Frontal cortex (tissue), 4 donors: ENCODE results near the gene APOA1. TPM values are rescaled to one million over a fixed set of nuclear protein-coding genes. Genes with fewer than 3 reads are reported as not detected.
"Not testable (repeated sequence)": the region's sequence is repeated elsewhere in the genome, so short reads cannot be mapped to it uniquely, and the experiment has no call there.

Experiments used
- DNase-seq, 2 donors: peaks; one replicate each; pipeline ENCODE4 v3.0.0; 2012; ENCODE audit warnings: low spot score in 2 of 2
- FAIRE-seq: peaks from 2 replicates; lab custom pipeline; 2012; peaks lifted over from hg19 to GRCh38; lab: Jason Lieb, UNC
- total RNA-seq: library from RNA; depleted of rRNA; stranded (reverse); fragments of >200 nt; gene quantifications from one replicate; pipeline ENCODE4 v1.2.3, GENCODE V29; 2014
- donor health status: control.
- donor health status: control.
- donor health status: control.

The APOA1 gene
- total RNA-seq, 1 donor from 2014 or later = not detected

DNA sequence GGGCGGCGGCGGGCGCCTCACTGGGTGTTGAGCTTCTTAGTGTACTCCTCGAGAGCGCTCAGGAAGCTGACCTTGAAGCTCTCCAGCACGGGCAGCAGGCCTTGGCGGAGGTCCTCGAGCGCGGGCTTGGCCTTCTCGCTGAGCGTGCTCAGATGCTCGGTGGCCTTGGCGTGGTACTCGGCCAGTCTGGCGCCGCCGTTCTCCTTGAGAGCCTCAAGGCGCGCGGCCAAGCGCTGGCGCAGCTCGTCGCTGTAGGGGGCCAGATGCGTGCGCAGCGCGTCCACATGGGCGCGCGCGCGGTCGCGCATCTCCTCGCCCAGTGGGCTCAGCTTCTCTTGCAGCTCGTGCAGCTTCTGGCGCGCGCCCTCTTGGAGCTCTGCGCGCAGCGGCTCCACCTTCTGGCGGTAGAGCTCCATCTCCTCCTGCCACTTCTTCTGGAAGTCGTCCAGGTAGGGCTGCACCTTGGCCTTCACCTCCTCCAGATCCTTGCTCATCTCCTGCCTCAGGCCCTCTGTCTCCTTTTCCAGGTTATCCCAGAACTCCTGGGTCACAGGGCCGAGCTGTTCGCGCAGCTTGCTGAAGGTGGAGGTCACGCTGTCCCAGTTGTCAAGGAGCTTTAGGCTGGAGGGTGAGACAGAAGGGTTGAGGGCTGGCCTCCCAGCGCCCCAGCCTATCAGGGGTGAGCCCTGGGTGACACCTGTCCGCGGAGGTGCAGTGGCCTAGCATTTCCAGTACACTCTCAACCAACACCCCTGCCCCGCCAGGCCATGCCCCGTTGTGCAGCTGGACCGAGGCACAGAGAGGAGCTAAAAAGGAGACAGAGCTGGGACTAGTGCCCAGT, 1.4 kb downstream of the APOA1 start:
- FAIRE-seq = no peak
- peak; percentile 79 to 86 for DNase-seq

DNA sequence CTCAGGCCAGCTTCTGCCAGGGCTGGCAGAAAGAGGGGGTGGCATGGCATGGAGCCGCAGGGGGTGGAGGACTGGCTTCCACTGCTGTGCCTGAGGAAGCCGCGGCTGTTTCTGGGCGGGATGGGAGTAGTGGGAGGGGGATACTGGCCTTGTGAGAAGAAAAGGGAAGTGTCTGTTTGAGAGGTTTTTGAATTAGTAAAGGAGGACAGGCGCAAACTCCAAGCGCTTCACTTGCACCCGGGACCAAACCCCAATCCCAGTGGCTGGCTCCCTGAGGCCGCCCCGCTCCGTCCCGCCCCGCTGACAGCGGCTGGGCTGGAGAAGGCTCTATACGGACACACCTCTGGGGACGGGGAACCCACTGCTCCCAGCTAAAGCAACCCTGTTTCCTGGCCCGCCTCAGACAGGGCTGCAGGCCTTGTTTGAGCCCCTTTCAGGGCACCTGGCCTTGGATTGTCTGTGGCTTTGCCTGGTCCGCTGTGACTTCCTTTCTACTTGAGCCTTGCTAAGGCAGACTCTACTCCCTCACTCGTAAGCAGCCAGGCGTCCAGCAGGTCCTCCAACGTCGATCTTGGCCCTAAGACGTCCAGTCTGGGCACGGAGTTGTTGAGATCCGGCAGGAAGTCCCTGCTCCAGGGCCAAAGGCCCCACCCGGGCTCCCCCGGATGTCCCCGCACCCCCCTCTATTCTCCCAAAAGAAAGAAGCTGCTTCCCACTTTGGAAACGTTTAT, 2.2 kb downstream of the APOA1 start:
- FAIRE-seq (no peak), DNase-seq (peak in 1 of 2 donors; percentile 59)

DNA sequence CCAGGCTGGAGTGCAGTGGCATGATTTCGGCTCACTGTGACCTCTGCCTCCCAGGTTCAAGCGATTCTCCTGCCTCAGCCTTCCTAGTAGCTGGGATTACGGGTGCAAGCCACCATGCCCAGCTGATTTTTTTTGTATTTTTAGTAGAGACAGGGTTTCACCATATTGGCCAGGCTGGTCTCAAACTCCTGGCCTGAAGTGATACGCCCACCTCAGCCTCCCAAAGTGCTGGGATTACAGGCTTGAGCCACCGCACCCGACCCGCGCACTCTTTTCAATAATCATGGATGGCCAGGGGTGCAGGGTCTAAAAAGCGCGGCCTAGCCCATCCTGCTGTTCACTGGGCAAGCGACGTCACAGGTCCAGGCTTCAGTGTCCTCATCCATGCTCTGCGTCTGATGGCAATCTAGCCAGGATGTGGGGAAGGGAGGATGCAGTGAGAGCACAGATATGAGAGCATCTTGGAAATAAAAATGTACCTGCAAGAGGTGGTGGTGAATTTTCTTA, 2.8 kb downstream of the APOA1 start:
- not testable (repeated sequence) for FAIRE-seq, DNase-seq

DNA sequence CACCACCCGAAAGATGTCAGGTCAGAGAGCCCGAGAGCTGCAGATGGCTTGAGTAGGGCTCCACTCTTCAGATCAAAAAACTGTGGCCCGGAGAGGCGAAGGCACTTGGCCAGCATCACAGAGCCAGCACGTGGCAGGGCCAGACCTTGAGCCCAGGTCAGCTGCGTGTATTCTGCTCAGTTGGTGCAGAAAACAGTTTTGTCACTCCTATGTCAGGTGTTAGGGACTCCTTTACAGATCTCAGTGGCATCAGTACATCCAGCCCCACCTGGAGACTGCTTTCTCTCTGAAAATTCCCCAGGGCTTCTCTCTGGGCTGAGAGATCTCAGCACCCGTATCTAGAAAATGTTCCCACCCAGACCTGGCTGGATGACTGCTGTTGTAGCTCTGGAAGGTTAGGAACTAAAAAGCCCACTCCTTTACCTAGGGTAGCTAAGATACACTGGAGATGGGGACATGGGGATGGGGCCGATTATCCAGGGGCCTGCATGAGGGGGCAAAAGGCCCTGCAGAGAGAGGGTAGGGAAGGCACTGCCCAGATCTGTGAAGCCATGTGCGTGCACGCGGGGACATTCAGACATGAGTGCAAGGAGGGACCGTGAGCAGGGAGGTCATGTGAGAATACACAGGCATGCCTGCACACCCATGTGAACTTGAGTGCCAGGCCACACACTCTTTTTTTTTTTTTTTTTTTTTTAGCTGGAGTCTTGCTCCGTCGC, 3.4 kb downstream of the APOA1 start:
- no peak for DNase-seq
- no peak for FAIRE-seq

DNA sequence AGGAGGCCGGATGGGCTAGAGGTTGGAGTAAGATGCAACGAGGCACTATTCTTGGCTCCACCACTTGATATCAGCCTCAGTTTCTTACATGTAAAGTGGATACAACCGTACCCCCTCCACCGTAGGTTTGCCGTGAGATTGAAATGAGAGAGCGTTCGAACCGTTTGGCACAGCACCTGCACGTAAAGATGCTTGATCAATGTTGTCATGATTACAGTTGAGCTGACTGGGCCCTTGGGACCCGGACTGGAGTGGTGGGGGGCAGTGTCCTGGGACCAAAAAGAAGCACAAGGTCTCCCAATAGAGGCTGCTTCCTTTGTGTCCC, 4.0 kb downstream of the APOA1 start:
- FAIRE-seq (no peak), DNase-seq (no peak)

DNA sequence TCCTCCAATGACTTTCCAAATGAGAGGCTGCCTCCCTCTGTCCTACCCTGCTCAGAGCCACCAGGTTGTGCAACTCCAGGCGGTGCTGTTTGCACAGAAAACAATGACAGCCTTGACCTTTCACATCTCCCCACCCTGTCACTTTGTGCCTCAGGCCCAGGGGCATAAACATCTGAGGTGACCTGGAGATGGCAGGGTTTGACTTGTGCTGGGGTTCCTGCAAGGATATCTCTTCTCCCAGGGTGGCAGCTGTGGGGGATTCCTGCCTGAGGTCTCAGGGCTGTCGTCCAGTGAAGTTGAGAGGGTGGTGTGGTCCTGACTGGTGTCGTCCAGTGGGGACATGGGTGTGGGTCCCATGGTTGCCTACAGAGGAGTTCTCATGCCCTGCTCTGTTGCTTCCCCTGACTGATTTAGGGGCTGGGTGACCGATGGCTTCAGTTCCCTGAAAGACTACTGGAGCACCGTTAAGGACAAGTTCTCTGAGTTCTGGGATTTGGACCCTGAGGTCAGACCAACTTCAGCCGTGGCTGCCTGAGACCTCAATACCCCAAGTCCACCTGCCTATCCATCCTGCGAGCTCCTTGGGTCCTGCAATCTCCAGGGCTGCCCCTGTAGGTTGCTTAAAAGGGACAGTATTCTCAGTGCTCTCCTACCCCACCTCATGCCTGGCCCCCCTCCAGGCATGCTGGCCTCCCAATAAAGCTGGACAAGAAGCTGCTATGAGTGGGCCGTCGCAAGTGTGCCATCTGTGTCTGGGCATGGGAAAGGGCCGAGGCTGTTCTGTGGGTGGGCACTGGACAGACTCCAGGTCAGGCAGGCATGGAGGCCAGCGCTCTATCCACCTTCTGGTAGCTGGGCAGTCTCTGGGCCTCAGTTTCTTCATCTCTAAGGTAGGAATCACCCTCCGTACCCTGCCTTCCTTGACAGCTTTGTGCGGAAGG, 4.8 kb downstream of the APOA1 start:
- DNase-seq (no peak), FAIRE-seq (no peak)

DNA sequence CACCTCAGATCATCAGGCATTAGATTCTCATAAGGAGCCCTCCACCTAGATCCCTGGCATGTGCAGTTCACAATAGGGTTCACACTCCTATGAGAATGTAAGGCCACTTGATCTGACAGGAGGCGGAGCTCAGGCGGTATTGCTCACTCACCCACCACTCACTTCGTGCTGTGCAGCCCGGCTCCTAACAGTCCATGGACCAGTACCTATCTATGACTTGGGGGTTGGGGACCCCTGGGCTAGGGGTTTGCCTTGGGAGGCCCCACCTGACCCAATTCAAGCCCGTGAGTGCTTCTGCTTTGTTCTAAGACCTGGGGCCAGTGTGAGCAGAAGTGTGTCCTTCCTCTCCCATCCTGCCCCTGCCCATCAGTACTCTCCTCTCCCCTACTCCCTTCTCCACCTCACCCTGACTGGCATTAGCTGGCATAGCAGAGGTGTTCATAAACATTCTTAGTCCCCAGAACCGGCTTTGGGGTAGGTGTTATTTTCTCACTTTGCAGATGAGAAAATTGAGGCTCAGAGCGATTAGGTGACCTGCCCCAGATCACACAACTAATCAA, 5.6 kb downstream of the APOA1 start:
- DNase-seq = no peak
- FAIRE-seq = no peak

DNA sequence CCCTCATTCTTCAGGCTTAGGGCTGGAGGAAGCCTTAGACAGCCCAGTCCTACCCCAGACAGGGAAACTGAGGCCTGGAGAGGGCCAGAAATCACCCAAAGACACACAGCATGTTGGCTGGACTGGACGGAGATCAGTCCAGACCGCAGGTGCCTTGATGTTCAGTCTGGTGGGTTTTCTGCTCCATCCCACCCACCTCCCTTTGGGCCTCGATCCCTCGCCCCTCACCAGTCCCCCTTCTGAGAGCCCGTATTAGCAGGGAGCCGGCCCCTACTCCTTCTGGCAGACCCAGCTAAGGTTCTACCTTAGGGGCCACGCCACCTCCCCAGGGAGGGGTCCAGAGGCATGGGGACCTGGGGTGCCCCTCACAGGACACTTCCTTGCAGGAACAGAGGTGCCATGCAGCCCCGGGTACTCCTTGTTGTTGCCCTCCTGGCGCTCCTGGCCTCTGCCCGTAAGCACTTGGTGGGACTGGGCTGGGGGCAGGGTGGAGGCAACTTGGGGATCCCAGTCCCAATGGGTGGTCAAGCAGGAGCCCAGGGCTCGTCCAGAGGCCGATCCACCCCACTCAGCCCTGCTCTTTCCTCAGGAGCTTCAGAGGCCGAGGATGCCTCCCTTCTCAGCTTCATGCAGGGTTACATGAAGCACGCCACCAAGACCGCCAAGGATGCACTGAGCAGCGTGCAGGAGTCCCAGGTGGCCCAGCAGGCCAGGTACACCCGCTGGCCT, 7.1 kb downstream of the APOA1 start:
- DNase-seq (no peak), FAIRE-seq (no peak)

DNA sequence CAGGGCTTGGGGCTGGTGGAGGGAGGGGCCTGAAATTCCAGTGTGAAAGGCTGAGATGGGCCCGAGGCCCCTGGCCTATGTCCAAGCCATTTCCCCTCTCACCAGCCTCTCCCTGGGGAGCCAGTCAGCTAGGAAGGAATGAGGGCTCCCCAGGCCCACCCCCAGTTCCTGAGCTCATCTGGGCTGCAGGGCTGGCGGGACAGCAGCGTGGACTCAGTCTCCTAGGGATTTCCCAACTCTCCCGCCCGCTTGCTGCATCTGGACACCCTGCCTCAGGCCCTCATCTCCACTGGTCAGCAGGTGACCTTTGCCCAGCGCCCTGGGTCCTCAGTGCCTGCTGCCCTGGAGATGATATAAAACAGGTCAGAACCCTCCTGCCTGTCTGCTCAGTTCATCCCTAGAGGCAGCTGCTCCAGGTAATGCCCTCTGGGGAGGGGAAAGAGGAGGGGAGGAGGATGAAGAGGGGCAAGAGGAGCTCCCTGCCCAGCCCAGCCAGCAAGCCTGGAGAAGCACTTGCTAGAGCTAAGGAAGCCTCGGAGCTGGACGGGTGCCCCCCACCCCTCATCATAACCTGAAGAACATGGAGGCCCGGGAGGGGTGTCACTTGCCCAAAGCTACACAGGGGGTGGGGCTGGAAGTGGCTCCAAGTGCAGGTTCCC, 7.8 kb downstream of the APOA1 start, which contains the start of gene APOC3:
Gene APOC3 (plus strand): TSS at position 383 of the 659 bp plus-strand sequence. CDS start 676 bp downstream, outside the sequence.
- no peak for FAIRE-seq
- no peak for DNase-seq

DNA sequence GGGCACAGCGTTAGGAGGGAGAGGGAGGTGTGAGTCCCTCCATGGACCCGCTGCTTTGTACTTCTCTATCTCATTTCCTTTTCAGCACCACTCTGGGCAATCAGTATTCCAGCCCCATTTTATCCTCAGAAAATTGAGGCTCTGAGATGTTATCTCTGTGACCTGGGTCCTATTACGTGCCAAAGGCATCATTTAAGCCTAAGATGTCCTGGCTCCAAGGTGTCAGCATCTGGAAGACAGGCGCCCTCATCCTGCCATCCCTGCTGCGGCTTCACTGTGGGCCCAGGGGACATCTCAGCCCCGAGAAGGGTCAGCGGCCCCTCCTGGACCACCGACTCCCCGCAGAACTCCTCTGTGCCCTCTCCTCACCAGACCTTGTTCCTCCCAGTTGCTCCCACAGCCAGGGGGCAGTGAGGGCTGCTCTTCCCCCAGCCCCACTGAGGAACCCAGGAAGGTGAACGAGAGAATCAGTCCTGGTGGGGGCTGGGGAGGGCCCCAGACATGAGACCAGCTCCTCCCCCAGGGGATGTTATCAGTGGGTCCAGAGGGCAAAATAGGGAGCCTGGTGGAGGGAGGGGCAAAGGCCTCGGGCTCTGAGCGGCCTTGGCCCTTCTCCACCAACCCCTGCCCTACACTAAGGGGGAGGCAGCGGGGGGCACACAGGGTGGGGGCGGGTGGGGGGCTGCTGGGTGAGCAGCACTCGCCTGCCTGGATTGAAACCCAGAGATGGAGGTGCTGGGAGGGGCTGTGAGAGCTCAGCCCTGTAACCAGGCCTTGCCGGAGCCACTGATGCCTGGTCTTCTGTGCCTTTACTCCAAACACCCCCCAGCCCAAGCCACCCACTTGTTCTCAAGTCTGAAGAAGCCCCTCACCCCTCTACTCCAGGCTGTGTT, 8.5 kb downstream of the APOA1 start:
- DNase-seq (no peak), FAIRE-seq (no peak)

DNA sequence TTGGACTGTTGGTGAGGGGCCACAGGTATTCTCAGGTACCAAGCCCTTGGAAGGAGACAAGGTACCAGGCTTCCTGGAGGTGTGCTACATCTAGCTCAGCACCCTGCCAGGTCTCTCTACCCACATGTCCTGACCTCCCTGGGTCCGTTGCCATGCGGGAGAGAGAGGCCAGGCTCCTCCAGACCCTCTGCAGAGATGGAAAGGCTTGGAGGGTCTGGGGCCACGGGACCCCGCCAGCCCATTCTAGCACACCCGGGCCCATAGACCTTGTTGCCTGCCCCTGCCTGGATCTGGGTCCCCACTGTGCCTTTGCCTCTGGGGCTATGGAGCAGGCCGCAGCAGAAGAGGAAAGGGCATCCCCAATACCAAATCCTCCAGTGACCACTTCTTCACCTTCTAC, 10.0 kb downstream of the APOA1 start:
- DNase-seq = no peak
- no peak for FAIRE-seq

DNA sequence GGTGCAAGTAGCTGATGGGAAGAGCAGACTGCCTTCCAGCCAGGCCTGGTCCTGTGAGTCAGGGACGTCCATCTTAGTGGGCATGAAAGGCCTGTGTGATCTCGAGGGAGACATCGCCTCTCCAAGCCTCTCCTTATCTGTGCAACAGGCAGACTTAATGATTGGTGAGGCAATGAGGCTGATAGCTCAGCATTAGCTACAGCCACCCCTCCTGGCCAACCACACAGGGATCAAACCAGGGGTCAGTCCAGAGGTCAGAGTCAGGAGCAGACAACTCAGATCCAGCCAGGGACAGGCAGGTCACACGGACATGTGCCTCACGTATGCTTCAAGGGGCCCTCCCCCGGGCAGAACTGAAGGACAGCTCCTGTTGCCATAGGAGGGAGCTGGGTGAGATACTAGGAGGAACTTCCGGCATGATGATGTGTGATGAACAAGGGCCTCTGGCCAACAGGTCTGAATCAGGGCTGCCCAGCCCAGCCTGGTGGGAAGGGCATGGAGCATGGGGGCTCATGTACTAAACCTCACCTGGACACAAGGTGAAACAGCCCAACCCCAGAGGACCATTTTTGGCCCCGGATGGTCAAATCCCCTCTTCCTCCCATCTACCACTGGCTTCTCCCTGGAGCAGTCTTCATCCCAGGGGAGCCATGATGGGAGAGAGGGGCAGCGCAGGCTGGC, 10.5 kb downstream of the APOA1 start:
- DNase-seq (no peak), FAIRE-seq (no peak)

DNA sequence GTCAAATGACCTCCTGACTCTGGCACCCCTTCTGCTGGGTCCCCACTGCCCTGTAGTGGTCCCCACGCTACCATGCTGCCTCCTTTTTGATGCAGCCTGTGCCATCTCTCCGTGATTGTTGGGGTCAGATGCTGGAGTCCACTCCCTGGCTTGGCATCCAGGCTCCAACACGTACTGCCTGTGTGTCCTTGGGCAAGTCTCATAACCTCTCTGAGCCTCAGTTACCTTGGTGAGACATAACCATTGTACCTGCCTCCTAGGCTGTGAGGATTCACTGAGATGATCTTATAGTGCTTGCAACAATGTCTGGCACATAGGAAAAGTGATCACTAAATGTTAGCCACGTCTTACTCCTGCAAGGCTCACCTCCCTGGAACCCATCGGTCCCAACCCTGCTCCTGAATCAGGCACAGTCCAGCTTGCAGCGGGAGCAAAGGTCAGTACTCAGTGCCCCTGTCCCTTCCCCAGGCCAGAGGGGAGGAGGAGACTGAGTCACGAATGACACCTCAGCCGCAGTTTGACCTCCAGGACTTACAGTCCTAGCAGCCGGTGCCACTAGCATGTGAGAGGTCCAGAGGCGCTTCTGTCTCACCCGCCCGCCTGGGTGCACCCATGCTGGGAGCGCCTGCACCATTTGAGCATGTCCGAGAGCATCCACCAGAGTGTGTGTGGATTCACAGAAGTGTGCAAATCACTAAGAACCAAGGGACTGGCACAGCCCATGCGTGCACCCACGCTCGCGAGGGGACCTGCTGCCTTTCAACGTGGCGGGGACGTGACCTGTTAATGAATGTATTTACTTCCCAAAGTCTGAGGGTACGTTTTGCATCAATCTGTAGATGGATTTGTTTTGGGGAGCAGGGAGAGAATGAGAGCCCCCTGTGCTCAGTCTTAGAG, 11.3 kb downstream of the APOA1 start:
- DNase-seq (no peak), FAIRE-seq (no peak)

DNA sequence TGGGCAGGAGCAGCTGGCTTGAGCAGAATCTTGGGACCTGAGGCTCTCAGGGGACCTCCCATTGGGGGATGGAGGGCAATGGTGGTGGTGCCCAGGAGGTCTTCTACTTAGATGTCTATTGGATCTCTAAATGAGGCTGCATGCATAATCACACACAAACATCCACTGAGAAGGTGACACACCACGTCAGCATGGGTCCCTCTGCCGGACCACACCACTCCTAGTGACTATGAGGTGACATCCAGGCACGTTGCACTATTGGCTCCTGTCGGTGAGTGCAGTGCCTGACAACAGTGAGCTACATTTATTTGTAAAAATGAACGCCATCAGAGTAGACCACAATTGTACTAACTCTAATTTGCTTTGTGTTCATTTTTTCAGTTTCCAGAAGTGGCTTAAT, 12.0 kb downstream of the APOA1 start:
- no peak for DNase-seq
- FAIRE-seq = no peak

DNA sequence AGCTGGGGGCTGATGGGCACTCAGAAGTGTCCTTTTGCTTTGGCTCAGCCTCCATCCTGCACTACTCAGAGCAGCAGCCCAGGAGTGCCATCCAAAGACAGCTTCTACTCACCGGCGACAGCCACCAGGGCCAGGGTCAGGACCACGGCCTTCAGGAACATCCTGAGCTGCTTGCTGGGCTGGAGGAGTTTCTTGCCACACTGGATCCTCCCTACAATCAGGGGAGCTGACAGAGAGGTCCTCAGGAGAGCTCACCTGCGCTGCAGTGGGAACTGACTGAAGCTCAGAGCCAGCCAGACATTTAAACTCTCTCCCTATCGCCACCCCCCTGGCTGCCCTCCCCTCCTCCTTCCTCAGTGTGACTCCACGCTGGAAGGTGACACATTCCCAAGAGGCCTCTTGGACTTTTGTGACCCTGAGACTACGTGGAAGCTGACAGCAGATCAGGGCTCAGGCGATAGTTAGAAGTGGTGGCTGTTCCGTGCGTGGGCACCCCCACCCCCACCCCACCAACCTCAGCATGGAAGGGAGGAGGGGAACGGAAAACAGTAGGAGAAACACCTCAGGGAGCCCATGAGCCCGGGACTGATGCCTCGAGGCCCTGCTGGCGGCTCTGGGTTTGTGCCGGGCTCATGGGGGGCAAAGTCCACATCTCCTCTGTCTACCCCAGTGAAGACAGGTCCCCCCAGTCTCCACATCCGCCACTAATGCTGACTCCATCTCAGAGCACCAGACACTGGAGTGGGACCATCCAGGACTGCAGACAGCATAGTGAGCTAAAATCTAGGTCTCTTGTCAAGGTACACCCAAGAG, 14.2 kb downstream of the APOA1 start, which contains the start of gene APOA4:
Gene APOA4 (minus strand): TSS at position 274 of the 813 bp plus-strand sequence. CDS start 113 bp downstream, at position 161.
- FAIRE-seq (no peak), DNase-seq (no peak)
